ENCODE data around the gene AADACL3.

AADACL3 gene

GRCh38 chr1:12769031-12769430 lies 53.1 kb downstream of the AADACL3 start:
- DNase-seq (ENCODE audit: low read depth) = no peak

GRCh38 chr1:12769976-12770505 lies 54.1 kb downstream of the AADACL3 start:
- no peak for DNase-seq (ENCODE audit: low read depth)

DNA sequence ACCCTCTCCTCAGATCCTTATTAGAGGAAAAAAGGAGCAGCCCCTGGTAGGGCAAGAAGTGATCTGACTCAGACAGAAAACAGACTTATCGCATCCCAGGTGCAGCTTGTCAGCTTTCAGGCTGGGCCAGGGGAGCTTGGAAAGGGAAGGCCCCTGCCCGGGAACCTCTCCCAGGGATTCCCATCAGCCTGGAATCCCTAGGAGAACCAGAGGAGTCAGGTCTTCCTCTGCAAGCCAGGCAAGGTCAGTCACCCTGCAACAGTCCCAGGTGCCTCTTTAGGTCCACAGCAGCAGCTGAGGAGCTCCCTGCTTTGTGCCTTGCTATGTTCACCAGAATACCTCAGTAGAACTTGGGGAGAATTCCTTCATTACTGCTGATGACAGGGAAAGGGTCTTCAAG lies 54.7 kb downstream of the AADACL3 start:
- DNase-seq (ENCODE audit: low read depth) = no peak

DNA sequence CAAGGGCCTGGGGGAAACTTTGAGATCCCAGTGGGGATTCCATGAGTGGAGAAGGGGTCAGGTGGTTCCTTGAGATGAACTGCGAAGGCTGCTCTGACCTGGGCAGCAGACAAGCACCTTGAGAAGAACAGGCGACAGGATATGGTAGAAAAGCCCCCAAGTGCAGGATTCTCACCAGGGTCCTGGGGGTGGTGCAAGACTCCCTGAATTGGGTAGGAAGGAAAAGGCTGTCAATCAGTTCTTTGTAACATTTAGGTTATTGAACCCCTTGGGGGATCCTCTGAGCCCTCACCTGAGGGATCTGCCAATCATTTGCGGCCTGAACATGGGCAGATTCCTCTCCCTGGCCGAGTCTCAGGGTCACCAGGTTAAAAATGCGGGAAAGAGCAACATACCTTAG lies 55.3 kb downstream of the AADACL3 start:
- DNase-seq (ENCODE audit: low read depth) = no peak

DNA sequence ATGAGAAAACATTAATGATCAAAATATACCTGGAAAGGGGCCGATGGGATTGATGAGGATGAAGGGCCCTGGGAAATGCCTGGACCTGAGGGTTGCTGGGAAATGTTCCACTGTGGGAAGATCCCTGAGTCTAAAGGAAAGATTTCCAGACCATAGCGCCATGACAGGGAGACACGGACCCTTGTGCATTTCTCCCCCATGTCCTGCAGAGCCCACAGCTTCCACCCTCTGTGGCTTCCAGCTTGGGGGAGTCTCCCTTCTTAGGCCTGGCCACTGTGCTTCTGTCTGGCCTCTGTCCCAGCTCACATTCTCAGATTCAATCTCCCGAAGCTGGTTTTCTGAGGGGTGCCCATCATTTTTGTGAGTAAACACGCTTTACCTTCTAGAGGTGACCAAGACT lies 56.6 kb downstream of the AADACL3 start:
- DNase-seq (ENCODE audit: low read depth) = no peak

DNA sequence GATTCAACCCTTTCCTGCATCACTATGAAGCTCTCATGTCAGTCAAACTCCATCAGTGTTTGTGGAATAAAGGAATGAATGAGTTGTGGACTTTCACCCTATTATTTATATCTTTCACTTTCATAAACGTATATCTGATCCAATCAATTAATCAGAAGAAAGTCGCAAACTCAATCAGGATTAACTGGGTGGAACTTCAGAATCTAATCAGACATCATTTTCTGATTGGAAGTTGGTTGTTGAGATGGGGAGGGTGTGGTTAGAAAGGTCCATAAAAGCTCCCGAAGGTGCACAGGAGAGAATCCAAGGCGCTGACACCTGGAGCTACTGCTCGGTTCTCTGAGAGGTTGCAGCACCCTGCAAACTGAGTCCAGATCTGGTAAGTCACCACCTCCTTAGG lies 57.5 kb downstream of the AADACL3 start, which contains the start of gene PRAMEF12:
TSS of gene PRAMEF12 (plus strand) at position 301 of the 400 bp plus-strand sequence. CDS start 1,130 bp downstream, outside the sequence.
- DNase-seq (ENCODE audit: low read depth) = no peak

GRCh38 chr1:12774801-12775345 lies 59.0 kb downstream of the AADACL3 start:
- DNase-seq (ENCODE audit: low read depth) = no peak

- DNase-seq (ENCODE audit: low read depth) = no peak
Measured at GRCh38 chr1:12775443-12775842, 59.5 kb downstream of the AADACL3 start.

- DNase-seq (ENCODE audit: low read depth) = no peak
Measured at GRCh38 chr1:12776801-12777557, 61.1 kb downstream of the AADACL3 start.

Measured in stromal cell of bone marrow (primary cell).